ENCODE measurements around the gene SCUBE2.

GRCh38 chr11:8998017-8998416 is 93.4 kb downstream of the SCUBE2 start:
- TF ChIP-seq CTCF (IDR thresholded peaks at IDR 0.05; ENCODE audit: low read depth, low read length) (no peak), MAX (IDR thresholded peaks at IDR 0.05; ENCODE audit: low read depth, low read length) (no peak), POLR2A (IDR thresholded peaks at IDR 0.05; ENCODE audit: extremely low read depth, insufficient read length) (no peak), MYC (IDR thresholded peaks at IDR 0.05; ENCODE audit: low read depth, low read length) (no peak)
